ENCODE results near the gene CCDC33.

Gene CCDC33

GRCh38 chr15:74262625-74263024, 26.5 kb downstream of the CCDC33 start:
- no peaks in the 10 kb centered on the region for H3K27me3 ChIP-seq (ENCODE audit: insufficient read depth, low read length)
- H3K4me1 ChIP-seq (ENCODE audit: insufficient read depth, low read length) = peaks cover 19% of the 10 kb centered on the region
- no peaks in the 10 kb centered on the region for H3K36me3 ChIP-seq (ENCODE audit: insufficient read depth, low read length)
- H3K9ac ChIP-seq (ENCODE audit: low read depth, low read length) = no peak overlapping the region
- no peaks in the 10 kb centered on the region for H3K9me3 ChIP-seq (ENCODE audit: insufficient read depth, low read depth, low read length)
- WGBS = 92% methylated on average over 5 of the region's 5 CpGs
- no peak overlapping the region for H3K4me3 ChIP-seq (ENCODE audit: low read length)
- H3K27ac ChIP-seq (ENCODE audit: low read depth, low read length) = no peak overlapping the region

GRCh38 chr15:74263466-74263865, 27.3 kb downstream of the CCDC33 start:
- no peak overlapping the region for H3K27ac ChIP-seq (ENCODE audit: low read depth, low read length)
- H3K4me3 ChIP-seq (ENCODE audit: low read length) = no peak overlapping the region
- H3K9ac ChIP-seq (ENCODE audit: low read depth, low read length) = no peak overlapping the region
- 81% methylated on average over 5 of the region's 5 CpGs for WGBS
- no peaks in the 10 kb centered on the region for H3K27me3 ChIP-seq (ENCODE audit: insufficient read depth, low read length)
- H3K4me1 ChIP-seq (ENCODE audit: insufficient read depth, low read length) = peaks cover 19% of the 10 kb centered on the region
- no peaks in the 10 kb centered on the region for H3K9me3 ChIP-seq (ENCODE audit: insufficient read depth, low read depth, low read length)
- no peaks in the 10 kb centered on the region for H3K36me3 ChIP-seq (ENCODE audit: insufficient read depth, low read length)

GRCh38 chr15:74264081-74264501, 28.0 kb downstream of the CCDC33 start:
- H3K27me3 ChIP-seq (ENCODE audit: insufficient read depth, low read length) = no peaks in the 10 kb centered on the region
- H3K9me3 ChIP-seq (ENCODE audit: insufficient read depth, low read depth, low read length) = no peaks in the 10 kb centered on the region
- 26% methylated on average over 6 of the region's 6 CpGs for WGBS
- peaks cover 19% of the 10 kb centered on the region for H3K4me1 ChIP-seq (ENCODE audit: insufficient read depth, low read length)
- H3K4me3 ChIP-seq (ENCODE audit: low read length) = no peak overlapping the region
- no peak overlapping the region for H3K9ac ChIP-seq (ENCODE audit: low read depth, low read length)
- H3K27ac ChIP-seq (ENCODE audit: low read depth, low read length) = no peak overlapping the region
- H3K36me3 ChIP-seq (ENCODE audit: insufficient read depth, low read length) = no peaks in the 10 kb centered on the region

- Histone ChIP-seq H3K27ac (ENCODE audit: low read depth, low read length) (no peak overlapping the region), H3K9ac (ENCODE audit: low read depth, low read length) (no peak overlapping the region), H3K27me3 (ENCODE audit: insufficient read depth, low read length) (0 out of 2 replicates have a peak, but pooled peaks cover 2% of the 10 kb centered on the region), H3K4me1 (ENCODE audit: insufficient read depth, low read length) (peaks cover 19% of the 10 kb centered on the region), H3K36me3 (ENCODE audit: insufficient read depth, low read length) (no peaks in the 10 kb centered on the region), H3K9me3 (ENCODE audit: insufficient read depth, low read depth, low read length) (no peaks in the 10 kb centered on the region), H3K4me3 (ENCODE audit: low read length) (no peak overlapping the region)
- WGBS = 43% methylated on average over 5 of the region's 5 CpGs
These were observed 29.0 kb downstream of the CCDC33 start for GRCh38 chr15:74265046-74265639.

GRCh38 chr15:74268020-74268419, 31.9 kb downstream of the CCDC33 start:
- Histone ChIP-seq H3K4me1 (ENCODE audit: insufficient read depth, low read length) (peaks cover 19% of the 10 kb centered on the region), H3K4me3 (ENCODE audit: low read length) (no peak overlapping the region), H3K27ac (ENCODE audit: low read depth, low read length) (no peak overlapping the region), H3K9me3 (ENCODE audit: insufficient read depth, low read depth, low read length) (no peaks in the 10 kb centered on the region), H3K9ac (ENCODE audit: low read depth, low read length) (no peak overlapping the region), H3K36me3 (ENCODE audit: insufficient read depth, low read length) (no peaks in the 10 kb centered on the region), H3K27me3 (ENCODE audit: insufficient read depth, low read length) (0 out of 2 replicates have a peak, but pooled peaks cover 2% of the 10 kb centered on the region)
- WGBS = 96% methylated on average over 6 of the region's 6 CpGs

GRCh38 chr15:74269362-74270035, 33.4 kb downstream of the CCDC33 start:
- Histone ChIP-seq H3K4me1 (ENCODE audit: insufficient read depth, low read length) (peaks cover 4% of the 10 kb centered on the region), H3K4me3 (ENCODE audit: low read length) (no peak overlapping the region), H3K9ac (ENCODE audit: low read depth, low read length) (no peak overlapping the region), H3K27me3 (ENCODE audit: insufficient read depth, low read length) (0 out of 2 replicates have a peak, but pooled peaks cover 2% of the 10 kb centered on the region), H3K36me3 (ENCODE audit: insufficient read depth, low read length) (no peaks in the 10 kb centered on the region), H3K27ac (ENCODE audit: low read depth, low read length) (no peak overlapping the region), H3K9me3 (ENCODE audit: insufficient read depth, low read depth, low read length) (no peaks in the 10 kb centered on the region)
- 90% methylated on average over 8 of the region's 8 CpGs for WGBS

- Histone ChIP-seq H3K4me1 (ENCODE audit: insufficient read depth, low read length) (no peaks in the 10 kb centered on the region), H3K27me3 (ENCODE audit: insufficient read depth, low read length) (0 out of 2 replicates have a peak, but pooled peaks cover 2% of the 10 kb centered on the region), H3K4me3 (ENCODE audit: low read length) (no peak overlapping the region), H3K9ac (ENCODE audit: low read depth, low read length) (no peak overlapping the region), H3K9me3 (ENCODE audit: insufficient read depth, low read depth, low read length) (no peaks in the 10 kb centered on the region), H3K27ac (ENCODE audit: low read depth, low read length) (no peak overlapping the region), H3K36me3 (ENCODE audit: insufficient read depth, low read length) (no peaks in the 10 kb centered on the region)
- 93% methylated on average over 6 of the region's 6 CpGs for WGBS
These were observed 34.0 kb downstream of the CCDC33 start for GRCh38 chr15:74270155-74270554.

GRCh38 chr15:74270854-74271520, 34.9 kb downstream of the CCDC33 start:
- H3K9me3 ChIP-seq (ENCODE audit: insufficient read depth, low read depth, low read length) = no peaks in the 10 kb centered on the region
- H3K4me1 ChIP-seq (ENCODE audit: insufficient read depth, low read length) = no peaks in the 10 kb centered on the region
- no peaks in the 10 kb centered on the region for H3K36me3 ChIP-seq (ENCODE audit: insufficient read depth, low read length)
- no peak overlapping the region for H3K4me3 ChIP-seq (ENCODE audit: low read length)
- H3K27me3 ChIP-seq (ENCODE audit: insufficient read depth, low read length) = 0 out of 2 replicates have a peak, but pooled peaks cover 2% of the 10 kb centered on the region
- H3K27ac ChIP-seq (ENCODE audit: low read depth, low read length) = no peak overlapping the region
- no peak overlapping the region for H3K9ac ChIP-seq (ENCODE audit: low read depth, low read length)
- 63% methylated on average over 14 of the region's 14 CpGs for WGBS

GRCh38 chr15:74272812-74273211, 36.7 kb downstream of the CCDC33 start:
- 95% methylated on average over 9 of the region's 10 CpGs for WGBS

GRCh38 chr15:74274470-74275038, 38.4 kb downstream of the CCDC33 start:
- WGBS = 92% methylated on average over 3 of the region's 3 CpGs
- Histone ChIP-seq H3K4me1 (ENCODE audit: insufficient read depth, low read length) (no peaks in the 10 kb centered on the region), H3K36me3 (ENCODE audit: insufficient read depth, low read length) (no peaks in the 10 kb centered on the region), H3K27ac (ENCODE audit: low read depth, low read length) (no peak overlapping the region), H3K9me3 (ENCODE audit: insufficient read depth, low read depth, low read length) (no peaks in the 10 kb centered on the region), H3K27me3 (ENCODE audit: insufficient read depth, low read length) (0 out of 2 replicates have a peak, but pooled peaks cover 2% of the 10 kb centered on the region), H3K4me3 (ENCODE audit: low read length) (no peak overlapping the region), H3K9ac (ENCODE audit: low read depth, low read length) (no peak overlapping the region)

More at GRCh38 chr15:74272812-74273211, 36.7 kb downstream of the CCDC33 start:
- Histone ChIP-seq H3K27me3 (ENCODE audit: insufficient read depth, low read length) (0 out of 2 replicates have a peak, but pooled peaks cover 2% of the 10 kb centered on the region), H3K4me1 (ENCODE audit: insufficient read depth, low read length) (no peaks in the 10 kb centered on the region), H3K27ac (ENCODE audit: low read depth, low read length) (no peak overlapping the region), H3K9ac (ENCODE audit: low read depth, low read length) (no peak overlapping the region), H3K36me3 (ENCODE audit: insufficient read depth, low read length) (no peaks in the 10 kb centered on the region), H3K9me3 (ENCODE audit: insufficient read depth, low read depth, low read length) (no peaks in the 10 kb centered on the region), H3K4me3 (ENCODE audit: low read length) (no peak overlapping the region)

GRCh38 chr15:74275957-74276356, 39.8 kb downstream of the CCDC33 start:
- 91% methylated on average over 6 of the region's 6 CpGs for WGBS
- H3K27ac ChIP-seq (ENCODE audit: low read depth, low read length) = no peak overlapping the region

More at GRCh38 chr15:74275957-74276356, 39.8 kb downstream of the CCDC33 start:
- Histone ChIP-seq H3K9me3 (ENCODE audit: insufficient read depth, low read depth, low read length) (no peaks in the 10 kb centered on the region), H3K27me3 (ENCODE audit: insufficient read depth, low read length) (no peaks in the 10 kb centered on the region), H3K36me3 (ENCODE audit: insufficient read depth, low read length) (no peaks in the 10 kb centered on the region), H3K4me3 (ENCODE audit: low read length) (no peak overlapping the region), H3K9ac (ENCODE audit: low read depth, low read length) (no peak overlapping the region), H3K4me1 (ENCODE audit: insufficient read depth, low read length) (no peaks in the 10 kb centered on the region)
